GM19025 (cell line): ENCODE results near the gene PLA2G4F.
"Not testable (repeated sequence)": the region's sequence is repeated elsewhere in the genome, so short reads cannot be mapped to it uniquely, and the experiment has no call there.

ENCODE experiments used
- ATAC-seq: cut with Tn5 transposase; IDR thresholded peaks from one replicate; pipeline ENCODE4 v1.9.1; 2021; ENCODE audit warnings: mild to moderate bottlenecking, low read depth, moderate library complexity; ENCODE audit not compliant: unreplicated experiment

The PLA2G4F gene

GRCh38 chr15:42102646-42103235, 53.7 kb downstream of the PLA2G4F start:
- ATAC-seq = no peak

GRCh38 chr15:42101861-42102260, 54.6 kb downstream of the PLA2G4F start:
- ATAC-seq = no peak

GRCh38 chr15:42100021-42100800, 56.2 kb downstream of the PLA2G4F start:
- no peak for ATAC-seq

- no peak for ATAC-seq
These were observed 59.4 kb downstream of the PLA2G4F start for GRCh38 chr15:42097018-42097417.

- no peak for ATAC-seq
These were observed 61.9 kb downstream of the PLA2G4F start, which contains the start of gene PLA2G4D for GRCh38 chr15:42094512-42094963. Gene PLA2G4D, minus strand, starts transcription at chr15:42094562. Its CDS starts 103 bp downstream, at chr15:42094459.

GRCh38 chr15:42093966-42094365, 62.5 kb downstream of the PLA2G4F start:
- no peak for ATAC-seq

GRCh38 chr15:42092398-42093318, 63.8 kb downstream of the PLA2G4F start:
- no peak for ATAC-seq

GRCh38 chr15:42091753-42092397, 64.6 kb downstream of the PLA2G4F start:
- ATAC-seq = not testable (repeated sequence)

- no peak for ATAC-seq
These were observed 65.7 kb downstream of the PLA2G4F start for GRCh38 chr15:42090781-42091180.

- ATAC-seq = no peak
These were observed 66.1 kb downstream of the PLA2G4F start for GRCh38 chr15:42090370-42090769.

GRCh38 chr15:42089942-42090341, 66.5 kb downstream of the PLA2G4F start:
- no peak for ATAC-seq
